ENCODE data around the gene SPRYD3. TPM values are rescaled to one million over a fixed set of nuclear protein-coding genes. Genes with fewer than 3 reads are reported as not detected.
A peak's percentile ranks its signal among the peaks of the same experiment; 100 is the strongest.
"Not testable (repeated sequence)": the region's sequence is repeated elsewhere in the genome, so short reads cannot be mapped to it uniquely, and the experiment has no call there.

Gene SPRYD3
- total RNA-seq, 1 donor from 2014 or later: 30.6 TPM

DNA sequence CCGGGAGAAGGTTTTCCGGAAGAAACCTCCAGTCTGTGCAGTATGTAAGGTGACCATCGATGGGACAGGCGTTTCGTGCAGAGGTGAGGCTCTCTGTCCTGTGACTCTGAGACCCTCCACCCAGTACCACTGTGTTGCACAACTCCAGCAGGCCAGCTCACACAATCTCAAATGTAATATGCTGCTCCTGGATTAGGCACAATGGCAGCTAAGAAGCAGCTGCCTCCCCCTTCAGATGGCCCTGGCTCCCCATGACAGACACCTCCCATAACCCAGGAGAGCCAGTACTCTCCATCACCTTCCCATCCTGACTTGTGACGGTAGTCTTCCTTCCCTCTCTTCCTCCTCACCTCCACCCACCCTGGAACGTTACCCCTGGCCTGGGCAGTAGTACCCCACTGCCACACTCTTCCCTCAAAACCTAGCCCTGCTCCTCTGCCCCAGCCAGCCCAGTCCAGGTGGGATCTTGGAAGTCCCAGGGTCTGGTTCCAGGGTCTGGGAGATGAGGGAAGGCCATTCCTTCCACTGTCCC is 27.2 kb downstream of the SPRYD3 start:
- DNase-seq (ENCODE audit: low read depth): no peak

DNA sequence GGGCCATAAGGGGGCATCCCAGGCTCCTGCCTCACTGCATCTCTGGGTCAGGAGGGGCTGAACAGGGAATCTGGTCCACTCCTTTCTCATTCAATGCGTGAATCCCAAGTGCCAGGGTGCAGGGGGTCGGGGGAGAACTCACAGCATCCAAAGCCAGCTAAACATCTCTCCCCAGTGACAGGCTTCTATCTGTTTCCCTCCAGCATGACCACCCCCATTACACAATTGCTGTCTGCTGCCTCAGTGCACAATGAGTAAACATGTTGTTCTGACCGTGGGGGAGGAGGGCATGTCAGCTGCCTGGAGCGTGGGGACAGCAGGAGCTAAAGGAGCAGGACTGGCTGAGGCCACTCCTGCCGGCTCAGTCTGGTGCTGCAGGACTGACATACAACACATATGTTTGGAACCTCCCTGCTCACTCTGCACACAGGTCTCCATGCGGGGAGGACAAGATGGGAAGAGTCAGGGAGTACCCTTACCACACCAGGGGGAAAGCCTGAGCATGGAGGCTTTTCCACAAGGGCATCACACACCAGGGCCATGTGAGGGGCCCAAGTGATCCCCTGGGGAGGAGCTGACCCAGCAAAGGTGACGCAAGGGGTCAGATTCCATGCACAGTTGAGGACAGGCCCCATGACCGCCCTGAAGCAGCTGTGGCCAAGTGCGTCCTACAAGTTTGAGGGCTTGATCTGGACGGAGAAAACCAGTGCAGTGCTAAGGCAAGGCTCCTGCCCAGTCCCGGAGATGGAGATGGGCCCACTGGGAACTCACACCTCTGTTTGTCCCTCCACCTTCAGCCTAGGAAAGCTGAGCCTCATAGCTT is 27.9 kb downstream of the SPRYD3 start:
- peak; percentile 90 for DNase-seq (ENCODE audit: low read depth)

- no peak for DNase-seq (ENCODE audit: low read depth)
Measured at GRCh38 chr12:53050426-53051057, 28.6 kb downstream of the SPRYD3 start.

DNA sequence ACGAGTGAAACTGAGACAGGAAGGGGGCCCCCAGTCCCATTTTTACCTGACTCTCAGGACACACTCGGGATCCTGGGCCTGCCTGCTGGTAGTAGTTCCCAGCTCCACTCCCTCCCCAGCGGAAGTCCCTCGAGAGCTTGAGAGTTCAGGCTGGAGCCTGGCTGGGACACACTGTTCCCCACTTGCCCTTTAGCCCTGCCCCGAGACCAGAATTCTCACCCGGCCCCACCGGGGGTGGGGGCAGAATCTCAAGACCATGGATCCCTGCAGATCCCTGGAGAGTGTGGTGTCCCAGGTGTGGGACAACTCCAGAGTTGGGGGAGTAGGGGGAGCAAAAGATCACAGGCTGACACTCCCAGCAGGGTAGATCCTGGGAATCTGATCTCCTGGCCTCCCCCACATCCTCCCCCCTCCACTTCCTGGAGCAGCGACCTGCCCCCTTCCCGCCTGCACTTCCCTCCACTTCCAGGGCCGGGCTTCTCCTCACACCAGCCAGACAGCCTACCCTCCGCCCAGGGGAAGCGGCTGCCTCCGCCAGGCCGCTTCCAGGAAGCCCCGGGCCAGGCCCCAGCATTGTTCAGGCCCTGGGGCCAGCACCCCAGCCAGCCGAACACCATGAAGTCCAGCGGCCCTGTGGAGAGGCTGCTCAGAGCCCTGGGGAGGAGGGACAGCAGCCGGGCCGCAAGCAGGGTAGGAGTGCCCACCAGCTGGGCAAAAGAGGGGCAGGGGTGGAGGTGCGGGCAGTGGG is 29.4 kb downstream of the SPRYD3 start, which contains the start of gene TNS2:
TSS of gene TNS2 (plus strand) at position 495 of the 748 bp plus-strand sequence. CDS start at position 616, 121 bp downstream.
- DNase-seq (ENCODE audit: low read depth): peak; percentile 36

GRCh38 chr12:53048780-53049401 is 30.3 kb downstream of the SPRYD3 start:
- DNase-seq (ENCODE audit: low read depth): peak; percentile 42

DNA sequence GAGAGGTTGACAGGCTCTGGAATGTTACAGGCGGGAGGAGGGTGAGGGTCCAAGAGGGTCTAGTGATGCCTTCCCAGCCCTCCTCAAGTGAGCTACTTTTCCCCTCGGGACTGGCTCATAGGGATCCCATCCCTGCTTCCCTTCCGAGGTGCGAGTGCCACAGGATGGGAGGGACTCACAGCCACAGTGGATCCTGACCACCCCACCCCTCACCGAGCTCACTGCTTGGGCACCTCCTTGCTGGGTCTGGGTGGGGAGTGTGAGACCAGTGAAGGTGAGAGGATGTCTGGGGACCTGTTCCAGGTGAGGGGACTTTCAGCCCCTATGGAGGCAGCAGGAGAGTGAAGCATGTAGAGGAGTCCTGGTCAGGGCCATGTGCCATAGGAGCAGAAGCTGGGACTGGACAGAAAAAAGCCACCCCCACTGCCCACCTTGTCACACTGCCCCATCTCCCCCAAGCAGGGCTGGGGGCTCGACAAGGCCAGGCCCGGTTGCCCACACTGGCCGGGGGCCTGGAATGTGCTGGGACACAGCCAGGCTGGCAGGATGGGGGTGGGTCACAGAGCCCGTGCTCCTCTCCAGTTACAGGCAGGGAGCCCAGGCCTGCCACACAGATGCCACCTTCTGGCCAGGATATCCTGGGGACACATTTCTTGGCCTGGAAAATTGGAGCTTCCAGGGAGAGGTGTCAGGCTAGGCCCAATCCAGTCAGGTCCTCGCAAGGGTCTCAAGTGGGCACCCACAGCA is 31.0 kb downstream of the SPRYD3 start:
- DNase-seq (ENCODE audit: low read depth): peak; percentile 39

DNA sequence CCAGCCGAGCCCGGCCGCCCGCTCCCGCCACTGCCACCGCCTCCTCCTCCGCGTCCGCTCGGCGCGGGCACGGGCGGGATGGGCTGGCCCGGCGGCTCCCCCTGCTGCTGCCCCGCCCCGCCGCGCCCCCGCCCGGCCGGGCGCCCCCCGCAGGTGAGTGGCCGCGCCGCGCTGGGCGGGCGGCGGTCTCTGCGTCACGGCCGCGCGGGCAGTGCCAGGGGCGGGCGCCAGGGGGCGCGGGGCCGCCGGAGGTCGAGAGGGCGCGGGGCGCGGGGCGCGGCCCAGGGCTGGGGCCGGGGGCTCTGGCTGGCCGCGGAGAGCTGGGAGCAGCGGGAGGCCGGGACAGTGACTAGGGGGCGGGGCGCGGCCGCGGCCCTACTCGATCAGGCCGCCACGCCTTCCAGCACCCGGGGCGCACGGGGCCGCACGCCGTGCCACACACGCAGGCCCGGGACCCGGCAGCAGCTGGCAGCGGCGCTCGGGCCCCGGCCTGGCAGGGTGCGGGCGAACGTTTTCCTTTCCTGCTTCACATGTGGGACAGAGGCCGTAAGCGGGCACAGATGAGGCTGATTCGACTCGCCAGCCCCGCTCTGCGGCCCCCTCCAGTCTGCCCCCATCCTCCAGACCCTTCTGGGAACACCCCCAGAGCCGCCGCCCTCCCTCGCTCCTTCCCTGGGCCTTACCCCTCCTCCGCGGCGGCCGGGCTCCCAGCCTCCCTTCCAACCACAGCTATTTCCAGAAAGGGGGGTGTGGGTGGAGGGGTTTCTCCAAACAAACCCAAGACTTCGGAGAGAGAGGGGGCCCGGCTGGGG is 31.8 kb downstream of the SPRYD3 start:
- DNase-seq (ENCODE audit: low read depth): peak; percentile 36

- peak; percentile 59 for DNase-seq (ENCODE audit: low read depth)
Measured at GRCh38 chr12:53046655-53047220, 32.5 kb downstream of the SPRYD3 start.

- no peak for DNase-seq (ENCODE audit: low read depth)
Measured at GRCh38 chr12:53045696-53046045, 33.5 kb downstream of the SPRYD3 start.

DNA sequence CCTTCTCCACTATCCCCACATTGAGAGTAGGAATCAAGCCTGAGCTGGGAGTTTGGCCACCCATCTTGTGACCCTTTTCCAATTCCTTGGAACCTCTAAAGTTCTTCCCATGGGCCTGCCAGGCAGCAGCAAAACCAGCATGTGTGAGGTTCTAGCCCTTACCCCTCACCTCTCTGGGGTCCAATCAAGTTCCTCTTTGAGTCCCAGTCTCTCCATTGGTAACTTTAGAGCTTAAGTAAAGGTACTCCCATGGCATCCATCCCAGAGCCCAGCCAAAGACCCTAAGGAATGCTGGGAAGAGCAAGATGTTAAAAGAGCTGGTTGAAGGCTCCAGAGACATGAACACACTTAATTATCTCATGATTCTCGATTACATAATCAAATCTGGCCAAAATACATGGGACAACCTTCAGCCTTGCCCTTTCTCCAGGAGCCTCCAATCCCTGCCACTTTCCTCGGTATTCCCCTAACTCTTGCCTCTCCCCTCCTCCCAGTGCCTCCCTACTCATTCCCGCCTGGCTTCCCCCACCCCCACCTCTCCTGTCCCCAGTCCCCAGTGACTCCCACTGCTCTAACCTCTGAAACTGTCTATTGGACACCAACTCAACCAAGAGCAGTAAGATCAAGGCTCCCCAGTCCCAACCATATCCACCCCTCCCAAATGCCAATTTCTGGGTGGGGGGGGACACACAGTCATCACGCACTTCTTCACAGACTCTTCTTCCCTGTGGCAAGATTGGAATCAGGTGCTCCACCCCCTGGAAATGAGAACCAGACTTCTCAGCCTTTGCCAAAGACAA is 34.1 kb downstream of the SPRYD3 start:
- no peak for DNase-seq (ENCODE audit: low read depth)

DNA sequence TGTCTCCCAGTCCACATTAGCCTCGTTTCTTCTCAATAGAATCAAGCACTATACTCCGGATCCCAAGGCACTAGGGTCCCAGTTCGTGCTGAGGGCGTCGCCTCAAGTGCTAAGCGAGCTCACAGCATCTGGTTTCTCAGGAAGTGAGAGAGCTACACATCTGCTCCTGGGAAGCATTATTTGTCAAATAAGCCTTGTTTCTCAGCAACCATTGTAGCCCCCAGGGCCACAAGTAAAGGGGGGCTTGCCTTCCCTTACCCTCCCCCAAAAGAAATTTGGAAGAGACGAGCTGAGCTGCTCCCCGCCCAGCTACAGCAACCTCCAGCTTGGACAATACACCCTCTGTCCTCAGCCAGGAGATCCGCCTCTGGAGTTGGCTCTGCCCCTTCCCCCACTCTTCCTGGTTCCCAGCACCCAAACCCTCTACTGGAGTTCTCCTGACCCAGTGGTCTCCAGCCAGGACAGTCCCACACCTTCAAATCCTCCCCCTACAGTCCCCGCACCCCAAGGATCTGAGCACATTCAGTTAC is 35.1 kb downstream of the SPRYD3 start:
- DNase-seq (ENCODE audit: low read depth): no peak

GRCh38 chr12:53042607-53043454 is 36.4 kb downstream of the SPRYD3 start:
- no peak for DNase-seq (ENCODE audit: low read depth)

DNA sequence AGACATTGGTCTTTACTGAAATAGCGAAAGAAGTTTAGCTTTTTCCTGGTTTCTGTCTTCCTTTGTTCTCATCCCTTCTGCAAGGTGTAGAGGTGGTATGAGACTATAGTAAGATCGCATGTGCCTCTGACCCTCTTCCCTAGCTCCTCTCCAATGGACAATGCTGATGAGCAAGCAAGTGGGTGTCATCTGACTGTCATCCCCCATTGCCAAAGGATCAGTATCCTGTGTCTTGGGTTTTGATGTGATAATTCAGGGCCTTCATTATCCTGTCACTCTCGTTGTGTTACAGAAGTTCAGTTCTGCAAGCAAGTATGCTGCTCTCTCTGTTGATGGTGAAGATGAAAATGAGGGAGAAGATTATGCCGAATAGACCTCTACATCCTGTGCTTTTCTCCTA is 39.3 kb downstream of the SPRYD3 start:
- DNase-seq (ENCODE audit: low read depth): no peak

DNA sequence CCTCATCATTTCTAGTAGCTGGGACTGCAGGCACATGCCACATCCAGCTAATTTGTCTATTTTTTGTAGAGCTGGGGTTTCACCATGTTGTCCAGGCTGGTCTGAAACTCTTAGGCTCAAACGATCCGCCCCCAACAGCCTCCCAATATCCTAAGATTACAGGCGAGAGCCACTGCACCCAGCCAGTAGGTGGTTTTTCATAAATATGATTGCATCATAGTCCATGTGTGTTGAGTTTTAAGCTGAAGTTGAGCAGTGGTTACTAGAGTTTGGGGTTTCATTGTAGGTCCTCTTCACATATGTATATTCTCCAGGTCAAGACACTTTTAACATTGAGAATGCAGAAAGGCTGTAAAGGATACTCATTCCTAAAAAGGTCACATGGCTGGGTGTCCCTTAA is 42.4 kb downstream of the SPRYD3 start:
- no peak for DNase-seq (ENCODE audit: low read depth)

GRCh38 chr12:53034459-53034858 is 44.7 kb downstream of the SPRYD3 start:
- no peak for DNase-seq (ENCODE audit: low read depth)

- DNase-seq (ENCODE audit: low read depth): not testable (repeated sequence)
Measured at GRCh38 chr12:53033832-53034231, 45.4 kb downstream of the SPRYD3 start.

- no peak for DNase-seq (ENCODE audit: low read depth)
Measured at GRCh38 chr12:53031616-53032015, 47.6 kb downstream of the SPRYD3 start.

DNA sequence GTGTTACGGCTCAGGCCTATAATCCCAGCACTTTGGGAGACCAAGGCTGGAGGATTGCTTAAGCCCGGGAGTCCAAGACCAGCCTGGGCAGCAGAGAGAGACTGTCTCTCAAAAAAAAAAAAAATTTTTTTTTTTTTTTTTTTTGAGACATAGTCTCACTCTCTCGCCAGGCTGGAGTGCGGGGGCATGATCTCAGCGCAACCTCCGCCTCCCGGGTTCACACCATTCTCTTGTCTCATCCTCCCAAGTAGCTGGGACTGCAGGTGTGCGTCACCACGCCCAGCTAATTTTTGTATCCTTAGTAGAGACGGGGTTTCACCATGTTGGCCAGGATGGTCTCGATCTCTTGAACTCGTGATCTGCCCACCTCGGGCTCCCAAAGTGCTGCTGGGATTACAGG is 52.2 kb downstream of the SPRYD3 start:
- DNase-seq (ENCODE audit: low read depth): not testable (repeated sequence)
